GM19467 (cell line): ENCODE results near the gene RGS21.

Experiments
- ATAC-seq: cut with Tn5 transposase; IDR thresholded peaks from one replicate; pipeline ENCODE4 v1.9.1; 2021; ENCODE audit warnings: mild to moderate bottlenecking, moderate library complexity; ENCODE audit not compliant: unreplicated experiment

RGS21 gene

DNA sequence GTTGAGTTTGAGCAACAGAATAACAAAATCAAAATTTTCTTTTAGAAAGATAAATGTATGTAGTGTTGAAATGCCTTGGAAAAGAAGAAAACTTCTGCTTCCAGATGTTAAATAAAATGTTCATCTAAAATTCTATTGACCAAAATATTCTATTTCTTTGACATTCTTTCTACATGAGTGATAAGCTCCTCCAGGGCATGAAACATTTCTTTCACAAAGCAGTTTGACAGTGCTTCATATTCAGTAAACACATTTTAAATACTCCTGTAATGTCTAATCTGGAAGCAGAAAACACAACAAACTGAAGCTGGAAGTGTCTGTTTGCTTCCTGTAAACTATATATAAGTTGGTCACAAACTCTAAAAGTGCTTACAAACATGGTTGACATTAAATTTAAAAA is 61.5 kb downstream of the RGS21 start:
- ATAC-seq: no peak

DNA sequence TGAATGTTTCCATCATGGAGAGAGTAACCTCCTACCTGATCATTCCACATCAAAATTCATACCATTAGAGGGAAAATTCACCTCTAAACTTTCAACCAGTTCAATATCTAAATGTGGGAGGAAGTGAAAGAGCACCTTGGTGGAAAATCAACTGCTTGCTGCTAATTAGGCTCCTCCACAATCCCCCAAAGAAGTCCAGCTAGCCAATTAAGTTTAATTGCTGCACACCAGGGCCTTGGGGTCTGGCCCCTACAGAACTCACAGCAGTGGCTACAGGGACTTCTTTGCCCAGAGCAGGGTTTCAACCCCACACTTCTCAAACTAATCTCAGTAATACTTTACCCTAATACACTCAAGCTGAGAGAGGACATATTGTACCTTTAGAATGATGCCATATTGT is 62.1 kb downstream of the RGS21 start:
- ATAC-seq: no peak

DNA sequence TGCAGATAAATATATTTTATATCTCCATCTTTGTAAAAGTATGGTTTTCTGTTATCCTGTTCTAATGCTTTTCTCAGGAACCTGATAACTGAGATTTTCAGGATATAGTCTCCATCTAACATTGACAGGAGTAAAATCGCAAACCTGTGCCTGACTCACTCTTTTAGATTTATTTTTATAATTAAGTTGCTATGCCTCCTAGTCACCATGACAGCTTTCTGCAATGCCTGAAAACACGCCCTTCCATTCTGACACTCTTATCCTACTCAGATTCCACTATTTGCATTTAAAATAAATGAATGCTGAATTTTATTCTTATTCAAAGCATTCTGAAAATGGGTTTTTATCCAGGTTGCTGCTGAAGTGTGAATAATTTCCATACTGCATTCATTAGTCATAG is 62.8 kb downstream of the RGS21 start:
- no peak for ATAC-seq

- ATAC-seq: no peak
Observed at GRCh38 chr1:192382758-192383157, 66.0 kb downstream of the RGS21 start.

DNA sequence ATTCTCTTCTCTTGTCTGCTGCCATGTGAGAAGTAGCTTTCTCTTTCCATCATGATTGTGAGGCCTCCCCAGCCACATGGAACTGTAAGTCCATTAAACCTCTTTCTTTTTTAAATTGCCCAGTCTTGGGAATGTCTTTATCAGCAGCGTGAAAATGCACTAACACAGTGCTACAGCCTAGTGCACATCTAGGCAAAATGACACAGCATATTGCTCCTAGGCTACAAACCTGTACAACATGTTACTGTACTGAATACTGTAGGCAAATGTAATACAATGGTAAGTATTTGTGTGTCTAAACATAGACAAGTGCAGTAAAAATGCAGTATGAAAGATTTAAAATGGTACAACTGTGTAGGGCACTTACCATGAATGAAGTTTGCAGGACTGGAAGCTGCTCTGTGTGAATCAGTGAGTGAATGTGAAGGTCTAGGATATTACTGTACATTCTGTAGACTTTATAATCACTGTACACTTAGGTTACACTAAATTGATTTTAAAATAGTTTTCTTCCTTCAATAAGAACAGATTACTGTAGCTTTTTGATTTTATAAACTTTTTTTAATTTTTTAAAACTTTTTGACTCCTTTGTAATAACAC is 69.4 kb downstream of the RGS21 start:
- no peak for ATAC-seq

- no peak for ATAC-seq
Observed at GRCh38 chr1:192395211-192395610, 78.4 kb downstream of the RGS21 start.

GRCh38 chr1:192395895-192396294 is 79.1 kb downstream of the RGS21 start:
- no peak for ATAC-seq

DNA sequence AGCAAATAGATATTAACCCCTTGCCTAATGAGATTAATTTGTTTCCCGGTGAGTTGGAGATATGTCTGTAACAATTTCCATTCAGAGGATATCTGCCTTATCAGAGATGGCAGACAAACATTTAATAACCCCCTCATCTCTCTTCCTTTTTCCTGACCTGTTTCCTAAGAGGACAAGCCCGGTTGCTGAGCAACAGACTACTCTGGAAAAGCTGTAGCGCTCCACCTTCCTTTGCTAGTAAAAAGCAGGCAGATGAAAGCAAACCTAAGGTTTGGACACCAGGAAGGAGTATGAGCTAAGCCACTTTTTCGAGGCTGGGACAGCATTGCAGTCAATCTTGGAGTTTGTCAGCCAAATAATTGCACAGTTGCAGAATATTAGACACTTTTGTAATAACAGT is 82.4 kb downstream of the RGS21 start:
- ATAC-seq: no peak

GRCh38 chr1:192401825-192402224 is 85.0 kb downstream of the RGS21 start:
- ATAC-seq: no peak

DNA sequence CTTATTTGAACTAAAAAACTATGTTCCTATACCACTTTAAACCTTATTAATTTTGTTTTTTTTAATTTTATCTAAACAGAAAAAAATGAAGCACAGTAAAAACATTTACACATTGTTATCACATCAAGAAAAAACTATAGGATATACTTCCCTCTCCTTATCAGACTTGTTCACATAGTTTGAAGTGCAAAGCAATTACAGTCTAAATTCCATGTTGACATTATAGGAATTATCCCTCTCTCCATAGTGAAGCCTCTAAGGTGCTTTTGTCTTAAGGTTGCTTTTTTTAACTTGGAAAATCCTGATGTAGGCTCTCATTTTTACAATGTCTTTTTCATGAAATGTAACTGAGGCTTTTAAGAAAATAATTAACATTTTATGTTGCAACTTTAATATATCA is 85.8 kb downstream of the RGS21 start:
- ATAC-seq: no peak

DNA sequence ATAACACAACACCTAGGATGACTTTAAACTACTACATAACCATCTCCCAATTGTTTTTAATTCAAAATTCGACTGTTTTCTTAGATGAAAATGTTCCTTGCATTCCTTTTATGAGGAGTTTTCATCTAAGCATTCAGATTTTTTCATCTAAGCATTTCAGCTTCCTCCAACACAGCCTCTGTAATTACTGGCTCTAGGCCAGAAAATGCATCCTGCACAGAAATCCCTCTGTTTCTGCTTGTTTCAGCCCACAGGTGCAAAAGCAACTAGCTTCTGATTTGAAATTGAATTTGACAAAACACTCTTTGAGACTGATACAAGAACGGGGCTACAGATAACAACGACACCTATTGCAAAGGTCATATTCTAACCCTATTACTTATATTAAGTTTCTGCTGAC is 90.4 kb downstream of the RGS21 start:
- no peak for ATAC-seq
